ENCODE data around the gene DDAH1.

DNA sequence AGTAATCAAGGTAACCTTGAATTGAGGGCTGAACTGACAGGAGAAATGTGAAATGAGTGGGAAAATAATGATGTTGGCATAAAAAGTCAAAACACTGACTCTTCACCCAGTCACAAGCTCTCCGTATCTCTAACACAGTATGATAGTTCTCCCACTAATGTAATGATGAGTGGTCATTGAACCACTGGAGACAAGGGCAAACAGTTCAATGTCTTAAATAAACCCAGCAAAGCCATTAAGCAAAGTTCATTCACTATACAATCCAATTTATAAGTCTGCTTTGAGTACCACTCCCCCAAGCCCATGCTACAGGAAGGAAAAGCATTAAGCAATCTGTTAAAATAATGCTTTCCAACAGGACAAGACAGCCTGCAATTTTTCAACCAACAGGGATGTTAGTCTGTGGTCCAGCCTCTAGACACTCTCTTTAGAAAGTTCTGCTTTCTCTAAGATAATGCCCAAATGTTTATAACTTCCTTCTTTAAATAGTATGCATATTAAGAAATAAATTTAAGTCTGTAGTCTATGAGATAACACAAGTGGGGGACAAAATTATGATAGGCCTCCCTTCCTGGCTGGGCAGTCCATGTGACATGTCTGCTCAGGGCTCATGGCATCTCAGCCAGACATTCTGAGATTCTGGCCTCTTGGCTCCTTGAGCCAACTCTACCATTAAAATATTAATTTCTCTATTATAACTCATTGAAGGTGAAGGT lies 25.5 kb upstream of the DDAH1 start:
- TF ChIP-seq POLR2A (IDR thresholded peaks at IDR 0.05; ENCODE audit: low read depth, low read length): no peak
- no peak for TF ChIP-seq POLR2AphosphoS5 (IDR thresholded peaks at IDR 0.05; ENCODE audit: low read depth, low read length)
- no peak for TF ChIP-seq POU2F2 (IDR thresholded peaks at IDR 0.05; ENCODE audit: low read depth, low read length)
- no peak for TF ChIP-seq PAX5 (IDR thresholded peaks at IDR 0.05; ENCODE audit: insufficient read depth, low read length, severe bottlenecking)

Data from GM12891 (cell line).